CMK (cell line): ENCODE data around the gene PRM1.

Source experiments
- DNase-seq: peaks from one replicate; pipeline ENCODE4 v3.0.0-alpha.2; 2010; ENCODE audit warnings: low read depth

The PRM1 gene

DNA sequence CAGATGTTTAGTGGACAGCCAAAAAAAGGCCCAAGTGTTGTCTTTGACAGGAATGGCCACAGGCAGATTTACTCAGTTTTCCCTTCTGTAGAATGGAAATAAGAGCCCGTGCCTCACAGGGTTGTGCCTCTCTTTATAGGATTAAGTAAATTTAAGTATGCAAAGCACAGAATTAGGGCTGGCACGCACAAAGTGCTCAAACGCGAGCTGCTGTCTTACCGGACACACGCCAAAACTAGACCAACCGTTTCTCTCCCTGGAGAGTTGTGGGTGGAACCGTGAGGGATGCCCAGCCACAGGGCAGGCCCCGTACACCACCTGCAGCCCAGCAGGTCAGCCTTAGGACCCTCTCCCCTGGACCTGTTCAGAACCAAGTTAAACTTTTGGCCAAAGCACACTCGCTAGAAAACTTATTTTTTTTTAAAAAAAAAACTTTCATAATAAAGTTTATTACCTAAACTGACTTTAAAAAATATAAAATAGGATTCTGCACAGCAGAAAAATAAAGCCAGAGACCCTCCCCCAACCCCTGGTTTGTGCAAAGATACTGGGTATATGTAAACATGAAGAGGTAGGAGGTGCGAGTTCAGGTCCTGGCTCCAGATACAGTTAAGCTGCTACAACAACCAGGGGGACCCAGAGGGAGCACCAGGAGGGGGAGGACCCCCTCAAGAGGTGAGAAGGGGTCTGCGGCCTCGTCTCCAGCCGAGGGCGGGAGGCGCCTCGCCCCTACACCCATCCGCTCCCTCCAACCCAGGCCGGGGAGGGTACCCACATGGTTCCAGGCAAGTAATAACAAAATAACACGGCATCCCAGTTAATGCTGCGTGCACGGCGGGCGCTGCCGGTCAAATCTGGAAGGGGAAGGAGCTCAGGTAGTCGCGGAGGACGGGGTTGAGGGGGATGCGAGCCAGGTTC is 26.9 kb downstream of the PRM1 start:
- DNase-seq, result no peak

GRCh38 chr16:11253009-11253994 is 27.8 kb downstream of the PRM1 start:
- DNase-seq, result peak; percentile 64

GRCh38 chr16:11252482-11252931 is 28.6 kb downstream of the PRM1 start:
- no peak for DNase-seq

GRCh38 chr16:11251525-11252481 is 29.3 kb downstream of the PRM1 start:
- no peak for DNase-seq

GRCh38 chr16:11250786-11251524 is 30.2 kb downstream of the PRM1 start:
- DNase-seq, result no peak

DNA sequence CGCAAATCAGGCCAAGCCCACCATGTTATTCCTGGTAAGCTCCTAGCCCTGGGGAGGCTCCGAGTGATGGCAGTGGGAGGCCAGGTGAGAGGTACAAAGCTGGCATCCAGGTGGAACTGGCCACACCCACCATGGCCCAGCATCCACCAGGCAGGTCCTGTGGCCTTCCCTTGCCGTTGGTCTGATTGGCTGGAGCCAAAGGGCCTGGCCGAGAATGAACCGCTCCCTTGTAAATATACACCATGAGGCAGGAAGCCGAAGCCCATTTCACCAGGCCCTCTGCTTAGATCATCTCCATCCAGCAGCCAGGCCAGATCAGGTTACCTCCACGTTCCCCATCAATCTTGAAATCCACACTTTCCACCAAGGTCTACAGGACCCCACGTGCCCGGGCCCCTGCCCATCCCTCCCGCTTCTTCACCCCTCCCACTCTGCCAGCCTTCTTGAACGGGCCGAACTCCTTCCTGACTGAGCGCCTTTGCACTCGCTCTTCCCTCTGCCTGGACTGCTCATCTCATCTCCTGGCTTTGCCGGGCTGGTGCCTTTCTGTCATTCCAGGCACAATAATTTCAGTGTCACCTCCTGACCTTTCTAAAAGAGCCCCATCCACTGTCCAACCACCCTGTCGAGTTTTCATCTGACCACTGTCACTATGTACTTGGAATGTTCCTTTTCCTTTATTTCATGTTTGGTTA is 30.9 kb downstream of the PRM1 start:
- no peak for DNase-seq

DNA sequence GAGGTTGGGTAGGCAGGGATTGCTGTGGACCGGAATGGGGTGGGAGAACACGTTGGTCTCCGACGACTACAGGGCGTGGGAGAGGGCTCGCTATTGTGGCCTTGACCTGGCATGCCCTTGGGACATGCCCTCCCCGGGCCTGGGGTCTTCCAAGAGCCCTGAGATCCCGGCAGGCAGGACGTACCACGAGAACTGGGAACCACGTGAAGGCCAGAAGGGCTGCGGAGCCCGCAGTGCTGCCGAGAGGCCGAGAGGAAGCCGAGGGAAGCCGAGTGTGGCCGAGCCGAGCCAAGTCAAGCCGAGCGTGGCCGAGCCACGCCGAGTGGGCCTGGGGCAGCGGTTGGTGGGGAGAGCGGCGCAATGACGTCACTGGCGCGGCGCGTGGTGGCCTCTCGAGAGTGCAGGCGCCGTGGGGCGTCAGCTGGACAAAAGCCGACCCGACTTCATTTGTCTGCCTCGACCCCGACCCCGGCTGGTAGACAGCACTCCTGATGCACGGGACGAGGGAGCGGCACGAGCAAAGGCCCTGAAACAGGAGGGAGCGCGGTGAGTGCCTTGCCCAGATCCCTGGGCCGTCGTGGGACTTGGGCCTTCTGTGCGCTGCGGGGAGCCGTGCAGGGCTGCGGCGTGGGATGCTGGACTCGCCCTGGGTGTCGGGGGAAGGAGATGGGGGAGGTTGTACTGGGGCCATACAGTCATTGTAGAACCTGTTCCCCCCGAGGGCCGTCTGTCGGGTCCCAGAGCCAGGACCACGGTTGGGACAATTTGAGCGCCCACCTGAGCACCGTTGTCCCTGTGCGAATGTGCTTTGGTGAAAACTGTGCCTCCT is 31.7 kb downstream of the PRM1 start:
- no peak for DNase-seq

DNA sequence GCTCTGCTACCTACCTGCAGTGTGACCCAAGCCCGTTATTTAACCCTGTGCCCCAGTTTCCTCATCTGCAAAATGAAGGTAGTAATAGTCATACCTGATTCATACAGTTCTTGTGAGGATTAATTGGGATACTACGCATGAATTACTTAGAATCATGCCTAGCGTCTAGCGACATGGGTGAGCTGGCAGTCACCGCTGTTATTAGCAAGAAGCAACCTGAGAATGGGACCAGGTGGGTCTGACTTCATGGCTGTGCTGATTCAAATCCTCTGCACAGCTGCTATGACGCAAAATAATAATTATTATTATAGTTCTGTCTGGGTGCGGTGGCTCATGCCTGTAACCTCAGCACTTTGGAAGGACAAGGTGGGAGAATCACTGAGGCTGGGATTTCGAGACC is 33.0 kb downstream of the PRM1 start:
- no peak for DNase-seq

DNA sequence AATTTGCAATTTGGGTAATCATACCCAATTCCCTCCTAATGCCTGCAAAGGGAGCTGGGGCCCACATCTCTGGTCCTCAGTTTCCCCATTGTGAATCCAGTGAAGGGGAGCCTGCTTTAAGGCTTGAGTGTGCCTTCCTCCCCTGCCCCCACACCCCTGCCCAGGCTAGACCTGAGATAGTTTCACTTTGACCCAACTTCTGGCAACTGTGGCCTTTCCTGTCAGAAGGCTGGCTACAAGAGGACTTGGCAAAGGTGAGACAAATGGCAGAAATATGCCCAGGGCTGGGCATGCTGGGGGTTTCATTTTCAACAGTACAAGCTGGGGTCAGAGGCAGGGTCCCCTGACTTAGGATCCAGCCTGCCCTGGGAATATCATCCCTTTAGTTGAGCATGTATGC is 35.1 kb downstream of the PRM1 start:
- no peak for DNase-seq

DNA sequence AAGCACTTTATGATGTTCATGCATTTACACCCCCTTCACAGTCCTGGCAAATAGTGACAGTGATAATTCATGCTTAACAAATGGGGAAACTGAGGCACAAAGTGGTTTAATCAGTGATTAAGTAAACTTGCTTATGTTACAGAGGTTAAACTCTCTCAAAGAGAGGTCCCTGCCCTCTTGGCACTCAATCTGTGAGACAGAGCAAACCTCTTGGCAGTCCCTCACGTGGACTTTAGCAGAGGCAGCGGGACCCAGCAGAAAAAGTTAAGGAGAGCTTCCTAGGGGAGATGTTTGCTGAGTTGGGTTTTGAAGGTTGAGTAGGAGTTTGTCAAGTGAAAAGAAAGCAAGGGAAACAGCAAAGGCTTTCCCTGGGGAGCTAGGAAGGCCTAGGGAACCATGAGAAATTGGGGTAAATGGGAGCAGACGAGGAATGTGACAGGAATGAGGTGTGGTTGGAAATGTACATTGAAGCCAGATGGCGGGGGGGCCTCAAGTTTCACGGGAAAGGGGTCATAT is 35.9 kb downstream of the PRM1 start:
- no peak for DNase-seq

DNA sequence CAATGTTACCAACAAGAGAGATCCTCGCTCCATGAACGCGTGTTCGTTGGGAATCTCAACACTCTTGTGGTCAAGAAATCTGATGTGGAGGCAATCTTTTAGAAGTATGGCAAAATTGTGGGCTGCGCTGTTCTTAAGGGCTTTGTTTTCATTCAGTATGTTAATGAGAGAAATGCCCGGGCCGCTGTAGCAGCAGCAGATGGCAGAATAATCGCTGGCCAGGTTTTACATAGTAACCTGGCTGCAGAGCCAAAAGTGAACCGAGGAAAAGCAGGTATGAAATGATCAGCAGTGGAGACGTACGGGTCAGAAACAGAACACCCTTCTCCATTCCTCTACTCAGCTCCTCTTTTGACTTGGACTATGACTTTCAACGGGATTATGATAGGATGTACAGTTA is 38.5 kb downstream of the PRM1 start:
- DNase-seq, result no peak

DNA sequence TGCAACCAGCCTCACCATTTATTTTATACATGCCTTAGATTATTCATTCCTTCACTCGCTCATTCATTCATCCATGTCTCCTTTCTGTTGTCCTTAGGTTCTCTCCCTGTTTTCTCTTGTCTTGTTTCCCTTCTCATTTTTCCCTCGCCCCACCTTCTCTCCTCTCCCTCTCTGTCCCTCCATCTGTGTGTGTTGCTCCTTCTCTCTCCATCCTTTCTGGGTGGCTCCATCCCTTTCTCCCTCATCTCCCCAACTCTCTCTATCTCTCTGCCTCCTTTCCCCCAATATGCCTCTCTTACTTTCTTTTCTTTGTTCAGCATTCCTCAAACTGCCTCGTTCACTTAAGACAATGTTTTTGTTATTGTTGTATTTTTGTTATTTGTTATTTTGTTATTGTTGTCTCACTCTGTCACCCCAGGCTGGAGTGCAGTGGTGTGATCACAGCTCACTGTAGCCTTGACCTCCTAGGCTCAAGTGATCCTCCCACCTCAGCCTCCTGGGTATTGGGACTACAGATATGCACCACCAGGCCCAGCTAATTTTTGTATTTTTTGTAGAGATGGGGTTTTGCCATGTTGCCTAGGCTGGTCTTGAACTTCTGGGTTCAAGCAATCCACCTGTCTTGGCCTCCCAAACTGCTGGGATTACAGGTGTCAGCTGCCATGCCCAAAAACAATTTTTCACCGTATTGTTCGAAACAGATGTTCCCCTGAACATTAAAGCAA is 39.5 kb downstream of the PRM1 start:
- DNase-seq, result no peak

- DNase-seq, result no peak
Observed at GRCh38 chr16:11240636-11241473, 40.3 kb downstream of the PRM1 start.

GRCh38 chr16:11239644-11240632 is 41.2 kb downstream of the PRM1 start:
- no peak for DNase-seq

DNA sequence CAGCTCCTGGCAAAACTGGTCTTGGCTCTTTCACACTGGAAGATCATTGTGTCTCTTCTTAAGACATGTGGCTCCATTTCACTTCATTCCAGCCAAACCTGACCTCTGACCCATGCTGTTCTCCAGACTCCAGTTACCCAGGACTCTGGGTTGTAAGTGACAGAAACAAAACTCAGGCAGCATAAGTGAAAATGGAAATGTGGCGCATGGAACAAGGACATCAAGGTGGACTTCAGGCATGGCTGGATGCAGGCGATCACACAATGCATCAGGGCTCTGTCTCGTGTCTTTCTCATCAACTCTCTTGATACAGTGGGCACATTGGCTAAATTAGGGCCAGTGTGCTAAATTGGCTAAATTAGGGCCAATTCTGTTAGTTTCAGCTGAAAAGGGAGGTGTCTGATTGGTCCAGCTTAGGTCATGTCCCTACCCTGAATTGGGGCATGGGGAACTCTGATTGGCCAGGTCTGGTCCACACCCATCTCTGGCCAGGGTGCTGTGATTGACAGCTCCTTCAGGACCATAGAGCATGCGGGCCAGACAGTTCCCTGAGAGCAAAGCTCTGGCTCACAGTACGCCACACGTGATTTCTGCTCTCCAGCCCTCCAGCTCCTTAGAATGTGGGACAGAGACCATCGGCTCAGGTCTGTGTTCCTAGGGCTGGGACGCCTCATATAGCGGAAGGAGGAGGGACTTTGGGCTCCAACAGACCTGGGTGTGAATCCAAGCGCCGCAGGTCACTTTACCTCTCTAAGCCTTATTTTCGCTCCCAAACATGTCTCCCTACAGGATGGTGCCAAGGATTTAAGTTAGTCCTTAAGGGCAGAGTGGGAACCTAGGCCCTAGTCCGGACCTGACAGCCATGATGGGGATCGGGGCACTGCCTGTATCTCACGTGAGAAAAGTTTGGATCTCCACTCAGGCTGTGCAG is 42.6 kb downstream of the PRM1 start:
- no peak for DNase-seq
